ENCODE measurements around the gene SLC26A8.

Gene SLC26A8

GRCh38 chr6:35903679-35904078, 120.8 kb downstream of the SLC26A8 start:
- TF ChIP-seq, protein P1, sequence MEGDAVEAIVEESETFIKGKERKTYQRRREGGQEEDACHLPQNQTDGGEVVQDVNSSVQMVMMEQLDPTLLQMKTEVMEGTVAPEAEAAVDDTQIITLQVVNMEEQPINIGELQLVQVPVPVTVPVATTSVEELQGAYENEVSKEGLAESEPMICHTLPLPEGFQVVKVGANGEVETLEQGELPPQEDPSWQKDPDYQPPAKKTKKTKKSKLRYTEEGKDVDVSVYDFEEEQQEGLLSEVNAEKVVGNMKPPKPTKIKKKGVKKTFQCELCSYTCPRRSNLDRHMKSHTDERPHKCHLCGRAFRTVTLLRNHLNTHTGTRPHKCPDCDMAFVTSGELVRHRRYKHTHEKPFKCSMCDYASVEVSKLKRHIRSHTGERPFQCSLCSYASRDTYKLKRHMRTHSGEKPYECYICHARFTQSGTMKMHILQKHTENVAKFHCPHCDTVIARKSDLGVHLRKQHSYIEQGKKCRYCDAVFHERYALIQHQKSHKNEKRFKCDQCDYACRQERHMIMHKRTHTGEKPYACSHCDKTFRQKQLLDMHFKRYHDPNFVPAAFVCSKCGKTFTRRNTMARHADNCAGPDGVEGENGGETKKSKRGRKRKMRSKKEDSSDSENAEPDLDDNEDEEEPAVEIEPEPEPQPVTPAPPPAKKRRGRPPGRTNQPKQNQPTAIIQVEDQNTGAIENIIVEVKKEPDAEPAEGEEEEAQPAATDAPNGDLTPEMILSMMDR (IDR thresholded peaks at IDR 0.05; ENCODE audit: extremely low read depth, insufficient read depth, missing control alignments) = no peak
- in situ Hi-C loops (cut with MboI; ENCODE audit: low pct_unique_long_range_greater_than_20kb, low sequenced_read_pairs, unreplicated experiment) = no loop called here
- no peak for DNase-seq (ENCODE audit: low spot score)

DNA sequence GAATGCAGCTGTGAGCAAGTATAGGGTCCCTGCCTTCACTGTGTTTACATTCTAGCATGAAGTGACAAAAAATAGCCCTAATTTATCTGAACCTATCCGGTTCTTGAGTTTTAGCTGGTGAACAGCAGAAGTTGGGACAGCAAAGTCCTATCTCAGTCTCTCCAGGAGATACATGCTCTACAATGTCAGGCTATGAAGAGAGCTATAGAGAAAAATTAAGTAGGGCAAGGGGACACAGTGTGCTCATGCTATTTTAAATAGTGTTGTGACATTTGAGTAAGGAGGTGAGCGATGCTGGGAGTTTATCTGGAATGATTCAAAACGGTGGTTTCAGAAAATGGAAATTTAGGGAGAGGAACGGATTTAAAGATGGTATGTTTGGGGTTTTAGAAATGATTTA, 124.0 kb downstream of the SLC26A8 start:
- in situ Hi-C loops (cut with MboI; ENCODE audit: low pct_unique_long_range_greater_than_20kb, low sequenced_read_pairs, unreplicated experiment) = no loop called here
- TF ChIP-seq, protein P1 (IDR thresholded peaks at IDR 0.05; ENCODE audit: extremely low read depth, insufficient read depth, missing control alignments) = no peak
- no peak for DNase-seq (ENCODE audit: low spot score)

GRCh38 chr6:35898003-35898402, 126.4 kb downstream of the SLC26A8 start:
- in situ Hi-C loops (cut with MboI; ENCODE audit: low pct_unique_long_range_greater_than_20kb, low sequenced_read_pairs, unreplicated experiment) = no loop called here
- no peak for DNase-seq (ENCODE audit: low spot score)
- TF ChIP-seq, protein P1 (IDR thresholded peaks at IDR 0.05; ENCODE audit: extremely low read depth, insufficient read depth, missing control alignments) = no peak

- DNase-seq (ENCODE audit: low spot score) = no peak
- TF ChIP-seq, protein P1 (IDR thresholded peaks at IDR 0.05; ENCODE audit: extremely low read depth, insufficient read depth, missing control alignments) = no peak
- in situ Hi-C loops (cut with MboI; ENCODE audit: low pct_unique_long_range_greater_than_20kb, low sequenced_read_pairs, unreplicated experiment) = no loop called here
Measured at GRCh38 chr6:35897486-35897885, 127.0 kb downstream of the SLC26A8 start.

DNA sequence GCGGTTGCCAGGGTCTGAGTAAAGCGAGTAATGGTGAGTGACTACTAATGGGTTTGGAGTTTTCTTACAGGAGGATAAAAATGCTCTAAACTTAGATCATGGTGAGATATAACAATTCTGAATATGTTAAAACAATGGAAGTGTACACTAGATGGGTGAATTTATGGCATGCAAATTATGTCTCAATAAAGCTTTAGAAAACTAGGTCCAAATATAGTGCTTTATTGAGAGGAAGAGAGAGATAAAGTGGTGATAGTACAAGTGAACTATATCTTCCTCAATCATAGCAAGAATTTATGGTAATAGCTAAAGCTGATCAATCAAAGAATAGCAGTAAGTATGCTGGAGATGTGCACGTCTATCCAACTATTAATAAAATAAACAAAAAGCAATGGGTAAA, 127.4 kb downstream of the SLC26A8 start:
- TF ChIP-seq, protein P1 (IDR thresholded peaks at IDR 0.05; ENCODE audit: extremely low read depth, insufficient read depth, missing control alignments) = no peak
- no peak for DNase-seq (ENCODE audit: low spot score)
- in situ Hi-C loops (cut with MboI; ENCODE audit: low pct_unique_long_range_greater_than_20kb, low sequenced_read_pairs, unreplicated experiment) = no loop called here

DNA sequence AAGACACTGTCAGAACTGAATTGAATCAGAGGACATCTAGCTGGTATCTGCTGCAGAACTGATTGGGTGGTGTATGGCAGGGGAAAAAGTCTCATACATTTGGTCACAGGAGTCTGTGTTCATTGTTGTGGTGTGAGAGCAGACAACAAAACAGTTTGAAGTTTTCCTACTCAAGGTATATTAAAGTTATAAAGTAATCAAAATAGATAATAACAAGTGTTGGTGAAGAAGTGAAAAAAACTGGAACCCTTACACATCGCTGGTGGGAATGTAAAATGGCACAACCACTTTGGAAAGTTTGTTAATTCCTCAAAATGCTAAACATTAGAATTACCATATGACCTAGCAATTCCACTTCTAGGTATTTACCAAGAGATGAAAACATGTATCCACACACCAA, 128.2 kb downstream of the SLC26A8 start:
- TF ChIP-seq, protein P1 (IDR thresholded peaks at IDR 0.05; ENCODE audit: extremely low read depth, insufficient read depth, missing control alignments) = no peak
- DNase-seq (ENCODE audit: low spot score) = no peak
- in situ Hi-C loops (cut with MboI; ENCODE audit: low pct_unique_long_range_greater_than_20kb, low sequenced_read_pairs, unreplicated experiment) = no loop called here

DNA sequence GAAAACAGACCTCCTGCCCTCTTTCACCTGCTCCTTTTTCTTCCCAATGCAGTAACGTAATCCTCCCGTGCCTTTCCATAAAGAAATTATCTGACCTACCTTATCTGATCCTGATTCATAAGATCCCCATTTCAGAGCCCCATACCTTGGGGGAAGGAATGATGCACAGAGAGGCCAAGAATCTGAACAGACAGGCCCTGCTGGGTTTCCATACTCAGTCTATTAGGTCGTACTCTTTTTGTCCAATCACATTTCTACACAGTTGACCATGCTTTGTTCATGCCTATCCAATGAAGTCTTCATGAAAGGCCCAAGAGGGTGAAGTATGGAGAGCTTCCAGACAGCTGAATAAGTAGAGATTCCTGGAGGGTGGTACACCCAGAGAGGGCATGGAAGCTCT, 128.9 kb downstream of the SLC26A8 start:
- TF ChIP-seq, protein P1 (IDR thresholded peaks at IDR 0.05; ENCODE audit: extremely low read depth, insufficient read depth, missing control alignments) = no peak
- in situ Hi-C loops (cut with MboI; ENCODE audit: low pct_unique_long_range_greater_than_20kb, low sequenced_read_pairs, unreplicated experiment) = no loop called here
- no peak for DNase-seq (ENCODE audit: low spot score)

All from GM13977 (cell line).